ENCODE results near the gene UROS.

The UROS gene

GRCh38 chr10:125817337-125817946 is 5.6 kb downstream of the UROS start:
- no peak overlapping the region for H3K4me3 ChIP-seq (ENCODE audit: low read depth, low read length)
- TF ChIP-seq CTCF (IDR thresholded peaks at IDR 0.05; ENCODE audit: borderline replicate concordance, insufficient read depth, low read depth, low read length) = no peak

- no peak for TF ChIP-seq CTCF (IDR thresholded peaks at IDR 0.05; ENCODE audit: borderline replicate concordance, insufficient read depth, low read depth, low read length)
- no peak overlapping the region for H3K4me3 ChIP-seq (ENCODE audit: low read depth, low read length)
These were observed 6.5 kb downstream of the UROS start for GRCh38 chr10:125816548-125816947.

DNA sequence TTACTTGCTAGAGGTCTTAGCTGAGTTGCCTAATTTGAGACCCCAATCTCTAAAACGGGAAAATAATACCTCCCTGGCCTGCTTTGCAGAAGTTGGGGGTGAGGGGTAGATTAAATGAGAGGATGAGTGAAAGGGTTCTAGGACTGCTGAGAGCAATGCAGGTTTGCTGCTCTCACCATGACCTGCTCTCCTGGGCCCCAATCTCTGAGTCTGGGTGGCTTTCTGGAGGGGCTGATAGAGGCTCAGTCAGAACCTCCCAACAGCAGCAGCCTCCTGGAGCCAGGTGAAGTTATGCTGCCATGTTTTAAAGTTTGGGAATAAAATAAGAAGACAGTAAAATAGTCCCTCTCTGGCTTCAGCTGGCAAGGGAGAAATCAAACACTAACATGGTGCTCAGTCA is 7.3 kb downstream of the UROS start:
- TF ChIP-seq CTCF (IDR thresholded peaks at IDR 0.05; ENCODE audit: borderline replicate concordance, insufficient read depth, low read depth, low read length) = no peak
- H3K4me3 ChIP-seq (ENCODE audit: low read depth, low read length) = no peak overlapping the region

- no peak for TF ChIP-seq CTCF (IDR thresholded peaks at IDR 0.05; ENCODE audit: borderline replicate concordance, insufficient read depth, low read depth, low read length)
- H3K4me3 ChIP-seq (ENCODE audit: low read depth, low read length) = no peak overlapping the region
These were observed 10.8 kb downstream of the UROS start for GRCh38 chr10:125812128-125812750.

GRCh38 chr10:125811251-125811650 is 11.8 kb downstream of the UROS start:
- no peak overlapping the region for H3K4me3 ChIP-seq (ENCODE audit: low read depth, low read length)
- TF ChIP-seq CTCF (IDR thresholded peaks at IDR 0.05; ENCODE audit: borderline replicate concordance, insufficient read depth, low read depth, low read length) = no peak

DNA sequence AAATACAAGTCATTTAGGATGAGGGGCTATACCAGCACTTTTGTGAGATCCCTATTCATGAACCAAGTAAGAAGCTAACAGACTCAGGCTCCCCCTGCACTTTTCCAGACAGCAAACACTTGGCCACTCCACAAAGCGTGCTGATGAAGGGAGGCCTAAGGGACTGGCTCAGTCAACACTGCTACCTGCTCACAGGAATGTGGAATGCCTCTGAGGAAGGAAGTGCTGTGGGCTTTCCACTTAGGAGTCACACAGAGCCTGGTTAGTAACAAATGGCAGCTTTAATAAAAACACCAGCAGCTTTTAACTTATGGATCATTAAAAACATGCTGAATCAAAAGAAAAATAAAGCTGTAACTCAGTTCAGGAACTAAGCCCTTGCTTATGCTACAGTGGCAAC is 15.0 kb downstream of the UROS start:
- H3K4me3 ChIP-seq (ENCODE audit: low read depth, low read length) = no peak overlapping the region

More for the DNA sequence above, 15.0 kb downstream of the UROS start:
- no peak for TF ChIP-seq CTCF (IDR thresholded peaks at IDR 0.05; ENCODE audit: borderline replicate concordance, insufficient read depth, low read depth, low read length)

Data from GM12875 (cell line).